GM23338 (cell line): Measurements from ENCODE around the gene VSTM2L. TPM values are rescaled to one million over a fixed set of nuclear protein-coding genes. Genes with fewer than 3 reads are reported as not detected.

Source experiments
- ATAC-seq: fragments of 200-7000 bp; cut with Tn5 transposase; 3 replicates; pipeline ENCODE4 v1.9.1; 2020
- DNase-seq: peaks from one replicate; pipeline ENCODE4 v3.0.0-alpha.2; 2015; ENCODE audit warnings: low spot score
- H2AFZ ChIP-seq: fragments of 200-600 bp; sonication (generic); 2 replicates; pipeline ENCODE4 v1.8.0; 2016; ENCODE audit warnings: antibody characterized with exemption, mild to moderate bottlenecking, moderate library complexity
- H3F3A ChIP-seq: fragments of 200-600 bp; sonication (generic); replicated peaks from 2 replicates; pipeline ENCODE4 v1.8.0; 2017; ENCODE audit warnings: antibody characterized with exemption, mixed run types, low read depth
- H3K27ac ChIP-seq: fragments of 200-600 bp; sonication (generic); 2 replicates; pipeline ENCODE4 v1.6.1; 2016; ENCODE audit warnings: low read depth
- H3K27me3 ChIP-seq: fragments of 200-600 bp; sonication (generic); 2 replicates; pipeline ENCODE4 v1.8.0; 2016; ENCODE audit warnings: mild to moderate bottlenecking, mixed run types, moderate library complexity; ENCODE audit not compliant: insufficient read depth
- H3K36me3 ChIP-seq: fragments of 200-600 bp; sonication (generic); 2 replicates; pipeline ENCODE4 v1.8.0; 2016; ENCODE audit warnings: mild to moderate bottlenecking; ENCODE audit not compliant: insufficient read depth
- H3K4me1 ChIP-seq: fragments of 200-600 bp; sonication (generic); 2 replicates; pipeline ENCODE4 v1.8.0; 2016; ENCODE audit warnings: mild to moderate bottlenecking, moderate library complexity; ENCODE audit not compliant: insufficient read depth
- H3K4me2 ChIP-seq: fragments of 200-600 bp; sonication (generic); 2 replicates; pipeline ENCODE4 v1.7.1; 2017; ENCODE audit warnings: mixed run types
- H3K4me3 ChIP-seq: fragments of 200-600 bp; sonication (generic); 2 replicates; pipeline ENCODE4 v1.6.1; 2016; ENCODE audit warnings: mixed run types
- H3K79me2 ChIP-seq: fragments of 200-600 bp; sonication (generic); replicated peaks from 2 replicates; pipeline ENCODE4 v1.8.0; 2017; ENCODE audit warnings: mild to moderate bottlenecking; ENCODE audit not compliant: insufficient read depth
- H3K9me2 ChIP-seq: fragments of 200-600 bp; sonication (generic); 2 replicates; pipeline ENCODE4 v1.8.0; 2017; ENCODE audit not compliant: insufficient read depth
- H4K20me1 ChIP-seq: fragments of 200-600 bp; sonication (generic); replicated peaks from 2 replicates; pipeline ENCODE4 v1.8.0; 2017; ENCODE audit warnings: mild to moderate bottlenecking; ENCODE audit not compliant: insufficient read depth
- H3K27ac Mint-ChIP-seq: 2 replicates; pipeline ENCODE4 v1.8.0; 2020; ENCODE audit warnings: inconsistent platforms, mild to moderate bottlenecking, moderate library complexity, mixed read lengths
- H3K27me3 Mint-ChIP-seq: 3 replicates; pipeline ENCODE4 v1.8.0; 2022; ENCODE audit warnings: low read depth, mild to moderate bottlenecking, moderate library complexity, mixed read lengths, inconsistent platforms; ENCODE audit not compliant: insufficient read depth, poor library complexity
- H3K36me3 Mint-ChIP-seq: 3 replicates; pipeline ENCODE4 v1.8.0; 2021; ENCODE audit warnings: low read depth, mild to moderate bottlenecking, inconsistent platforms, moderate library complexity, mixed read lengths
- H3K4me1 Mint-ChIP-seq: 3 replicates; pipeline ENCODE4 v1.8.0; 2020; ENCODE audit warnings: mild to moderate bottlenecking, inconsistent platforms, mixed read lengths
- H3K4me3 Mint-ChIP-seq: 3 replicates; pipeline ENCODE4 v1.8.0; 2021; ENCODE audit warnings: moderate library complexity, mild to moderate bottlenecking, inconsistent platforms, mixed read lengths
- H3K9me3 Mint-ChIP-seq: 3 replicates; pipeline ENCODE4 v1.8.0; 2020; ENCODE audit warnings: moderate library complexity, mild to moderate bottlenecking, inconsistent platforms, mixed read lengths
- CREB1 ChIP-seq: fragments of 250-450 bp; sonication (Bioruptor Pico); IDR thresholded peaks from 2 replicates; pipeline ENCODE4 v1.5.0; 2020; ENCODE audit warnings: low read depth, mild to moderate bottlenecking, moderate library complexity
- EZH2 ChIP-seq: fragments of 200-600 bp; sonication (generic); IDR thresholded peaks from one replicate; pipeline ENCODE4 v1.8.0; 2017; ENCODE audit warnings: antibody characterized with exemption, mild to moderate bottlenecking, low read depth; ENCODE audit not compliant: unreplicated experiment
- EZH2phosphoT487 ChIP-seq: fragments of 200-600 bp; sonication (generic); IDR thresholded peaks from one replicate; pipeline ENCODE4 v1.8.1; 2018; ENCODE audit warnings: antibody characterized with exemption; ENCODE audit not compliant: unreplicated experiment
- NANOG ChIP-seq: IDR thresholded peaks from 2 replicates; pipeline ENCODE4 v1.6.1; 2016; ENCODE audit warnings: antibody characterized with exemption, borderline replicate concordance
- POLR2AphosphoS5 ChIP-seq: IDR thresholded peaks from 2 replicates; pipeline ENCODE4 v1.6.1; 2016; ENCODE audit warnings: antibody characterized with exemption, low read depth
- STAT1 ChIP-seq: IDR thresholded peaks from one replicate; pipeline ENCODE4 v1.6.1; 2016; ENCODE audit warnings: antibody characterized with exemption; ENCODE audit not compliant: unreplicated experiment
- ZNF114 ChIP-seq: fragments of 250-450 bp; sonication (Bioruptor Pico); IDR thresholded peaks from 2 replicates; pipeline ENCODE4 v1.5.0; 2020; ENCODE audit warnings: mild to moderate bottlenecking, moderate library complexity
- ZNF331 ChIP-seq: fragments of 250-450 bp; sonication (Bioruptor Pico); IDR thresholded peaks from 2 replicates; pipeline ENCODE4 v1.5.0; 2020; ENCODE audit warnings: low read depth, mild to moderate bottlenecking, moderate library complexity
- polyA plus RNA-seq: library from polyadenylated mRNA; unstranded; fragments of >200 nt; fragmentation: Nextera tagmentation; extraction: Ambion mirVana; gene quantifications from 2 replicates; pipeline ENCODE4 v1.2.1, GENCODE V29; 2016
- total RNA-seq: library from RNA; depleted of rRNA; stranded (reverse); fragments of >200 nt; shearing (Covaris generic); gene quantifications from 2 replicates; pipeline ENCODE4 v1.2.3, GENCODE V29; 2014
- TF ChIP-seq, protein P1 (sequence below), 2 experiments: fragments of 200-600 bp in 1 of 2; sonication (generic) in 1 of 2; conservative IDR thresholded peaks; 2 replicates each; pipeline versions ENCODE4 v1.5.1 to v1.6.1; 2016 to 2017; ENCODE audit warnings: antibody characterized with exemption in 2 of 2, low read depth in 2 of 2, mild to moderate bottlenecking in 2 of 2, moderate library complexity in 1 of 2
- TF ChIP-seq, protein P2 (sequence below): IDR thresholded peaks from one replicate; pipeline ENCODE4 v1.6.1; 2018; ENCODE audit warnings: antibody characterized with exemption; ENCODE audit not compliant: unreplicated experiment
- TF ChIP-seq, protein P3 (sequence below): IDR thresholded peaks from 2 replicates; pipeline ENCODE4 v1.6.1; 2016; ENCODE audit warnings: antibody characterized with exemption

Gene VSTM2L
- total and polyA plus RNA-seq, 2 experiments from 2014 or later: 0.60 to 1.9 TPM

DNA sequence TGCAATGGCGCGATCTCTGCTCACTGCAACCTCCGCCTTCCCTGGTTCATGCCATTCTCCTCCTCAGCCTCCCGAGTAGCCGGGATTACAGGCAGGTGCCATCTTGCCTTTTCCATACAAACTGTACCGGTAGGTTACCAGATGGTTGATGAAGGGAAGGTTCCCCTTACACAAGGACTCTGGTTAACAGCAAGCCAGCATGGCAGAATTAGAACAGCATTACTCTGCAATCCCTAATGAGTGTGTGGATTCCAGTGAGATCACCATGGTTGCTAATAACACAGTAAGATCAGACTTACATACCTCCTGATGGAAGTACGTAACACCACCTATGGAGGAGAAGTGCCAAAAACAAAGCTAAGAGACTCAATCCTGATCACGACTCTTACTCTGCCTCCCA, 78.6 kb downstream of the VSTM2L start:
- Histone ChIP-seq H3K9me2 (no peaks in the 10 kb centered on the region), H2AFZ (no peak overlapping the region), H3K79me2 (no peaks in the 10 kb centered on the region), H4K20me1 (no peaks in the 10 kb centered on the region), H3K36me3 (peaks cover 9% of the 10 kb centered on the region; the same call in 1 of the 2 replicates), H3K27ac (no peak overlapping the region), H3F3A (no peaks in the 10 kb centered on the region), H3K4me3 (no peak overlapping the region), H3K4me2 (no peak overlapping the region), H3K4me1 (peaks cover 16% of the 10 kb centered on the region), H3K27me3 (no peaks in the 10 kb centered on the region)
- H3K27ac Mint-ChIP-seq: no peak overlapping the region
- DNase-seq (no peak), ATAC-seq (no peak)
- TF ChIP-seq ZNF331 (CRISPR knock-in tag) (no peak), STAT1 (no peak), POLR2AphosphoS5 (no peak), EZH2phosphoT487 (no peak), CREB1 (CRISPR knock-in tag) (no peak), NANOG (no peak), EZH2 (no peak), ZNF114 (CRISPR knock-in tag) (no peak)
- TF ChIP-seq, protein P1, sequence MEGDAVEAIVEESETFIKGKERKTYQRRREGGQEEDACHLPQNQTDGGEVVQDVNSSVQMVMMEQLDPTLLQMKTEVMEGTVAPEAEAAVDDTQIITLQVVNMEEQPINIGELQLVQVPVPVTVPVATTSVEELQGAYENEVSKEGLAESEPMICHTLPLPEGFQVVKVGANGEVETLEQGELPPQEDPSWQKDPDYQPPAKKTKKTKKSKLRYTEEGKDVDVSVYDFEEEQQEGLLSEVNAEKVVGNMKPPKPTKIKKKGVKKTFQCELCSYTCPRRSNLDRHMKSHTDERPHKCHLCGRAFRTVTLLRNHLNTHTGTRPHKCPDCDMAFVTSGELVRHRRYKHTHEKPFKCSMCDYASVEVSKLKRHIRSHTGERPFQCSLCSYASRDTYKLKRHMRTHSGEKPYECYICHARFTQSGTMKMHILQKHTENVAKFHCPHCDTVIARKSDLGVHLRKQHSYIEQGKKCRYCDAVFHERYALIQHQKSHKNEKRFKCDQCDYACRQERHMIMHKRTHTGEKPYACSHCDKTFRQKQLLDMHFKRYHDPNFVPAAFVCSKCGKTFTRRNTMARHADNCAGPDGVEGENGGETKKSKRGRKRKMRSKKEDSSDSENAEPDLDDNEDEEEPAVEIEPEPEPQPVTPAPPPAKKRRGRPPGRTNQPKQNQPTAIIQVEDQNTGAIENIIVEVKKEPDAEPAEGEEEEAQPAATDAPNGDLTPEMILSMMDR (conservative IDR thresholded peaks at IDR 0.05; ENCODE audit: low read depth in 2 of 2): no peak
- TF ChIP-seq, protein P2, sequence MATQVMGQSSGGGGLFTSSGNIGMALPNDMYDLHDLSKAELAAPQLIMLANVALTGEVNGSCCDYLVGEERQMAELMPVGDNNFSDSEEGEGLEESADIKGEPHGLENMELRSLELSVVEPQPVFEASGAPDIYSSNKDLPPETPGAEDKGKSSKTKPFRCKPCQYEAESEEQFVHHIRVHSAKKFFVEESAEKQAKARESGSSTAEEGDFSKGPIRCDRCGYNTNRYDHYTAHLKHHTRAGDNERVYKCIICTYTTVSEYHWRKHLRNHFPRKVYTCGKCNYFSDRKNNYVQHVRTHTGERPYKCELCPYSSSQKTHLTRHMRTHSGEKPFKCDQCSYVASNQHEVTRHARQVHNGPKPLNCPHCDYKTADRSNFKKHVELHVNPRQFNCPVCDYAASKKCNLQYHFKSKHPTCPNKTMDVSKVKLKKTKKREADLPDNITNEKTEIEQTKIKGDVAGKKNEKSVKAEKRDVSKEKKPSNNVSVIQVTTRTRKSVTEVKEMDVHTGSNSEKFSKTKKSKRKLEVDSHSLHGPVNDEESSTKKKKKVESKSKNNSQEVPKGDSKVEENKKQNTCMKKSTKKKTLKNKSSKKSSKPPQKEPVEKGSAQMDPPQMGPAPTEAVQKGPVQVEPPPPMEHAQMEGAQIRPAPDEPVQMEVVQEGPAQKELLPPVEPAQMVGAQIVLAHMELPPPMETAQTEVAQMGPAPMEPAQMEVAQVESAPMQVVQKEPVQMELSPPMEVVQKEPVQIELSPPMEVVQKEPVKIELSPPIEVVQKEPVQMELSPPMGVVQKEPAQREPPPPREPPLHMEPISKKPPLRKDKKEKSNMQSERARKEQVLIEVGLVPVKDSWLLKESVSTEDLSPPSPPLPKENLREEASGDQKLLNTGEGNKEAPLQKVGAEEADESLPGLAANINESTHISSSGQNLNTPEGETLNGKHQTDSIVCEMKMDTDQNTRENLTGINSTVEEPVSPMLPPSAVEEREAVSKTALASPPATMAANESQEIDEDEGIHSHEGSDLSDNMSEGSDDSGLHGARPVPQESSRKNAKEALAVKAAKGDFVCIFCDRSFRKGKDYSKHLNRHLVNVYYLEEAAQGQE: no peak
- TF ChIP-seq, protein P3, sequence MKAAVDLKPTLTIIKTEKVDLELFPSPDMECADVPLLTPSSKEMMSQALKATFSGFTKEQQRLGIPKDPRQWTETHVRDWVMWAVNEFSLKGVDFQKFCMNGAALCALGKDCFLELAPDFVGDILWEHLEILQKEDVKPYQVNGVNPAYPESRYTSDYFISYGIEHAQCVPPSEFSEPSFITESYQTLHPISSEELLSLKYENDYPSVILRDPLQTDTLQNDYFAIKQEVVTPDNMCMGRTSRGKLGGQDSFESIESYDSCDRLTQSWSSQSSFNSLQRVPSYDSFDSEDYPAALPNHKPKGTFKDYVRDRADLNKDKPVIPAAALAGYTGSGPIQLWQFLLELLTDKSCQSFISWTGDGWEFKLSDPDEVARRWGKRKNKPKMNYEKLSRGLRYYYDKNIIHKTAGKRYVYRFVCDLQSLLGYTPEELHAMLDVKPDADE: no peak
- H3K27me3 Mint-ChIP-seq: peaks cover 7% of the 10 kb centered on the region
- H3K9me3 Mint-ChIP-seq: no peaks in the 10 kb centered on the region; the same call in 2 of the 3 replicates
- H3K4me1 Mint-ChIP-seq: peaks cover 20% of the 10 kb centered on the region
- peaks cover 4% of the 10 kb centered on the region; the same call in 2 of the 3 replicates for H3K36me3 Mint-ChIP-seq
- no peak overlapping the region for H3K4me3 Mint-ChIP-seq
